ENCODE results near the gene FBXL7.

Gene FBXL7

GRCh38 chr5:15722305-15722704 lies 222.3 kb downstream of the FBXL7 start:
- DNase-seq, result no peak

GRCh38 chr5:15727375-15727774 lies 227.4 kb downstream of the FBXL7 start:
- DNase-seq, result no peak

GRCh38 chr5:15728811-15729210 lies 228.8 kb downstream of the FBXL7 start:
- no peak for DNase-seq

GRCh38 chr5:15731699-15732098 lies 231.7 kb downstream of the FBXL7 start:
- DNase-seq, result no peak

- no peak for DNase-seq
Observed at GRCh38 chr5:15734058-15734457, 234.1 kb downstream of the FBXL7 start.

GRCh38 chr5:15737036-15737821 lies 237.2 kb downstream of the FBXL7 start:
- DNase-seq, result no peak

- no peak for DNase-seq
Observed at GRCh38 chr5:15737871-15738664, 238.1 kb downstream of the FBXL7 start.

- DNase-seq, result no peak
Observed at GRCh38 chr5:15740383-15740782, 240.4 kb downstream of the FBXL7 start.

- DNase-seq, result no peak
Observed at GRCh38 chr5:15741591-15741990, 241.6 kb downstream of the FBXL7 start.

- no peak for DNase-seq
Observed at GRCh38 chr5:15746833-15747232, 246.9 kb downstream of the FBXL7 start.

GRCh38 chr5:15748266-15748665 lies 248.3 kb downstream of the FBXL7 start:
- DNase-seq, result no peak

GRCh38 chr5:15752663-15753285 lies 252.8 kb downstream of the FBXL7 start:
- DNase-seq, result no peak

GRCh38 chr5:15753752-15754151 lies 253.8 kb downstream of the FBXL7 start:
- DNase-seq, result no peak

GRCh38 chr5:15757103-15757502 lies 257.1 kb downstream of the FBXL7 start:
- DNase-seq, result no peak

- DNase-seq, result no peak
Observed at GRCh38 chr5:15757619-15758018, 257.6 kb downstream of the FBXL7 start.

- DNase-seq, result no peak
Observed at GRCh38 chr5:15762668-15763067, 262.7 kb downstream of the FBXL7 start.

- DNase-seq, result no peak
Observed at GRCh38 chr5:15763754-15764153, 263.8 kb downstream of the FBXL7 start.

- no peak for DNase-seq
Observed at GRCh38 chr5:15768936-15769335, 269.0 kb downstream of the FBXL7 start.

- no peak for DNase-seq
Observed at GRCh38 chr5:15772131-15772530, 272.2 kb downstream of the FBXL7 start.

- DNase-seq, result no peak
Observed at GRCh38 chr5:15774632-15775031, 274.7 kb downstream of the FBXL7 start.

- DNase-seq, result no peak
Observed at GRCh38 chr5:15776346-15776745, 276.4 kb downstream of the FBXL7 start.

GRCh38 chr5:15783734-15784133 lies 283.8 kb downstream of the FBXL7 start:
- no peak for DNase-seq

GRCh38 chr5:15785531-15785981 lies 285.6 kb downstream of the FBXL7 start:
- DNase-seq, result no peak

- no peak for DNase-seq
Observed at GRCh38 chr5:15786326-15786725, 286.3 kb downstream of the FBXL7 start.

Data from CD4-positive, alpha-beta T cell treated with Interferon gamma for 1 hour (primary cell).